NCI-H2029 (cell line): ENCODE results near the gene MAPK8.
A peak's percentile ranks its signal among the peaks of the same experiment; 100 is the strongest.
"Not testable (repeated sequence)": the region's sequence is repeated elsewhere in the genome, so short reads cannot be mapped to it uniquely, and the experiment has no call there.

Experiments
- DNase-seq: peaks from one replicate; lab custom pipeline; 2025; lab: John Stamatoyannopoulos, UW

Gene MAPK8

GRCh38 chr10:48306265-48306869 is at the start of gene MAPK8:
Gene MAPK8 (plus strand): TSS chr10:48306677. CDS start chr10:48401661, 94,984 bp downstream.
- peak; percentile 70 for DNase-seq

GRCh38 chr10:48257407-48257961 is 49.0 kb upstream of the MAPK8 start:
- DNase-seq = no peak

GRCh38 chr10:48258105-48258504 is 48.4 kb upstream of the MAPK8 start:
- DNase-seq = no peak

GRCh38 chr10:48266528-48266927 is 39.9 kb upstream of the MAPK8 start:
- DNase-seq = no peak

- no peak for DNase-seq
Measured at GRCh38 chr10:48271047-48271730, 35.3 kb upstream of the MAPK8 start.

GRCh38 chr10:48272682-48273081 is 33.8 kb upstream of the MAPK8 start:
- DNase-seq = no peak

- no peak for DNase-seq
Measured at GRCh38 chr10:48273741-48274140, 32.7 kb upstream of the MAPK8 start.

GRCh38 chr10:48274636-48275035 is 31.8 kb upstream of the MAPK8 start, which contains the start of gene FRMPD2:
Gene FRMPD2 (minus strand): TSS chr10:48274696. CDS start chr10:48274567, 129 bp downstream.
- peak; percentile 33 for DNase-seq

GRCh38 chr10:48277093-48277492 is 29.4 kb upstream of the MAPK8 start:
- no peak for DNase-seq

- no peak for DNase-seq
Measured at GRCh38 chr10:48279081-48279751, 27.3 kb upstream of the MAPK8 start.

GRCh38 chr10:48281697-48282096 is 24.8 kb upstream of the MAPK8 start:
- not testable (repeated sequence) for DNase-seq

GRCh38 chr10:48282829-48283228 is 23.6 kb upstream of the MAPK8 start:
- DNase-seq = no peak

- no peak for DNase-seq
Measured at GRCh38 chr10:48284002-48284546, 22.4 kb upstream of the MAPK8 start.

- DNase-seq = no peak
Measured at GRCh38 chr10:48284811-48285210, 21.7 kb upstream of the MAPK8 start.

- DNase-seq = no peak
Measured at GRCh38 chr10:48285710-48286109, 20.8 kb upstream of the MAPK8 start.

- DNase-seq = no peak
Measured at GRCh38 chr10:48286356-48286755, 20.1 kb upstream of the MAPK8 start.

GRCh38 chr10:48287417-48288391 is 18.8 kb upstream of the MAPK8 start:
- DNase-seq = peak; percentile 42

GRCh38 chr10:48288661-48289060 is 17.8 kb upstream of the MAPK8 start:
- DNase-seq = no peak

- no peak for DNase-seq
Measured at GRCh38 chr10:48289501-48290238, 16.8 kb upstream of the MAPK8 start.

- DNase-seq = no peak
Measured at GRCh38 chr10:48290286-48290685, 16.2 kb upstream of the MAPK8 start.

- no peak for DNase-seq
Measured at GRCh38 chr10:48291190-48291589, 15.3 kb upstream of the MAPK8 start.
